Glutamatergic neuron (in vitro differentiated cells): ENCODE measurements around the gene LRRC10B. TPM values are rescaled to one million over a fixed set of nuclear protein-coding genes. Genes with fewer than 3 reads are reported as not detected.
A peak's percentile ranks its signal among the peaks of the same experiment; 100 is the strongest.

Experiments
- DNase-seq: peaks from one replicate; pipeline ENCODE4 v3.0.0; 2022
- H3K27ac Mint-ChIP-seq: one replicate; pipeline ENCODE4 v1.8.0; 2020; ENCODE audit warnings: mild to moderate bottlenecking, mixed read lengths, inconsistent platforms; ENCODE audit not compliant: unreplicated experiment
- H3K27me3 Mint-ChIP-seq: one replicate; pipeline ENCODE4 v1.8.0; 2020; ENCODE audit warnings: mild to moderate bottlenecking, moderate library complexity, mixed read lengths, inconsistent platforms; ENCODE audit not compliant: unreplicated experiment
- H3K36me3 Mint-ChIP-seq: one replicate; pipeline ENCODE4 v1.8.0; 2020; ENCODE audit warnings: mild to moderate bottlenecking, mixed read lengths, inconsistent platforms; ENCODE audit not compliant: unreplicated experiment
- H3K4me1 Mint-ChIP-seq: one replicate; pipeline ENCODE4 v1.8.0; 2020; ENCODE audit warnings: mild to moderate bottlenecking, low read depth, mixed read lengths, inconsistent platforms; ENCODE audit not compliant: unreplicated experiment
- H3K4me3 Mint-ChIP-seq: one replicate; pipeline ENCODE4 v1.8.0; 2020; ENCODE audit warnings: mild to moderate bottlenecking, mixed read lengths, inconsistent platforms; ENCODE audit not compliant: unreplicated experiment
- H3K9me3 Mint-ChIP-seq: one replicate; pipeline ENCODE4 v1.8.0; 2020; ENCODE audit warnings: mild to moderate bottlenecking, moderate library complexity, mixed read lengths, inconsistent platforms; ENCODE audit not compliant: unreplicated experiment
- total RNA-seq: library from RNA; stranded (reverse); fragmentation: NEBNext Ultra II Directional; extraction: Animal tissue kit (Norgen Biotek cat#: 25700); gene quantifications from one replicate; pipeline ENCODE4 v1.2.1, GENCODE V29; 2021; ENCODE audit not compliant: unreplicated experiment
- TF ChIP-seq, protein P1 (sequence below): fragments of 200-600 bp; sonication (generic); IDR thresholded peaks from one replicate; pipeline ENCODE4 v1.5.0; 2021; ENCODE audit not compliant: partially characterized antibody, unreplicated experiment

LRRC10B gene
- total RNA-seq, 1 donor from 2014 or later: 8.2 TPM

DNA sequence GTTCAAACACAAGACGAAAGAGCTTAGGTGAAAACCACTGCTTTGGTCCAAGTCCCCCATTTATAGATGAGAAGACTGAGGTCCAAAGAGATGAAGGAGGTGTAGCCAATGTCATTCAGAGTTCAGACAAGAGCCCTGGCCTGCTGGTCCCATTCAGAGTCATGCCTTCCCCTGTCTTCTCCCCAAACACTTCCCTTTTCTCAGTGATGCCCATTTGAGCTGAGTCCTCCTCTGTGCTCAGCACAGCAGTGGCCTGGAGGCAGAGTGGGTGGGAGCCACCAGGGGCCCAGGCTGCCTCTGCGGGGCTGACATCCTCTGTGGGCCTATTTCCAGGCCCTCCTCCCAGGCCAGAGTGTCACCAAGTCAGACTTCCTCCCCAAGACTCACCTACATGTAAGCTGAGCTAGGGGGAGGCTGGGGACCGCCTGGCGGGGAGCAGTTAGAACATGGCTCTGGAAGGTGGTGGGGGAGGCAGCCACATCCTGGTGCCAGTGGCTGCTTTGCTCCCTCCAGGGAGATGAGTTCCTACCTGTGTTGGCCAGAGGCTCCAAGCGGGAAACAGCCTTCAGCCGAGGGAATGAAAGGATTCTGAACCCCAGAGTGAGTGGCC is 22.4 kb upstream of the LRRC10B start:
- H3K27ac Mint-ChIP-seq: no peak overlapping the region
- TF ChIP-seq, protein P1, sequence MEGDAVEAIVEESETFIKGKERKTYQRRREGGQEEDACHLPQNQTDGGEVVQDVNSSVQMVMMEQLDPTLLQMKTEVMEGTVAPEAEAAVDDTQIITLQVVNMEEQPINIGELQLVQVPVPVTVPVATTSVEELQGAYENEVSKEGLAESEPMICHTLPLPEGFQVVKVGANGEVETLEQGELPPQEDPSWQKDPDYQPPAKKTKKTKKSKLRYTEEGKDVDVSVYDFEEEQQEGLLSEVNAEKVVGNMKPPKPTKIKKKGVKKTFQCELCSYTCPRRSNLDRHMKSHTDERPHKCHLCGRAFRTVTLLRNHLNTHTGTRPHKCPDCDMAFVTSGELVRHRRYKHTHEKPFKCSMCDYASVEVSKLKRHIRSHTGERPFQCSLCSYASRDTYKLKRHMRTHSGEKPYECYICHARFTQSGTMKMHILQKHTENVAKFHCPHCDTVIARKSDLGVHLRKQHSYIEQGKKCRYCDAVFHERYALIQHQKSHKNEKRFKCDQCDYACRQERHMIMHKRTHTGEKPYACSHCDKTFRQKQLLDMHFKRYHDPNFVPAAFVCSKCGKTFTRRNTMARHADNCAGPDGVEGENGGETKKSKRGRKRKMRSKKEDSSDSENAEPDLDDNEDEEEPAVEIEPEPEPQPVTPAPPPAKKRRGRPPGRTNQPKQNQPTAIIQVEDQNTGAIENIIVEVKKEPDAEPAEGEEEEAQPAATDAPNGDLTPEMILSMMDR: no peak
- DNase-seq: no peak
- peaks cover 9% of the 10 kb centered on the region for H3K9me3 Mint-ChIP-seq
- H3K36me3 Mint-ChIP-seq: no peaks in the 10 kb centered on the region
- H3K27me3 Mint-ChIP-seq: peaks cover 16% of the 10 kb centered on the region
- H3K4me3 Mint-ChIP-seq: no peak overlapping the region
- peaks cover 46% of the 10 kb centered on the region for H3K4me1 Mint-ChIP-seq

DNA sequence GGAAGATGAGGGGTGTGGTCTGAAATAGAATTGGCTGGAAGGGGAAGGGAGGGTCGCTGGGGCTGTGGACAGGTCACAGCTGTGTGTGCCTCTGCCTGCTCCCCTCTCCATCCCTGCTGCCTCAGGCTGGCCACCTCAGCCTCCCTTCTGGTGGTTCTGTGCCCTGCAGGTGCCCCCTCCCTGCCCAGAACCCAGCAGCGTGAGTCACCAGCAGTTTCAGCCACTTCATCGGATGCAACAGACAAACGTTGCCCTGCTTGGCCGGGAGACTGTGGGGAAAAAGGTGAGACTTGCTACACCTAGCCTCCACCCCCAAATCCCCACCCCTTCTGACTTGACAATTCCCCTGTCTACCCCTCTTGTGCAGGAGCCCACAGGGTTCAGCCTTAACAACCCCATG is 21.8 kb upstream of the LRRC10B start:
- H3K27me3 Mint-ChIP-seq: peaks cover 16% of the 10 kb centered on the region
- DNase-seq: no peak
- no peaks in the 10 kb centered on the region for H3K36me3 Mint-ChIP-seq

DNA sequence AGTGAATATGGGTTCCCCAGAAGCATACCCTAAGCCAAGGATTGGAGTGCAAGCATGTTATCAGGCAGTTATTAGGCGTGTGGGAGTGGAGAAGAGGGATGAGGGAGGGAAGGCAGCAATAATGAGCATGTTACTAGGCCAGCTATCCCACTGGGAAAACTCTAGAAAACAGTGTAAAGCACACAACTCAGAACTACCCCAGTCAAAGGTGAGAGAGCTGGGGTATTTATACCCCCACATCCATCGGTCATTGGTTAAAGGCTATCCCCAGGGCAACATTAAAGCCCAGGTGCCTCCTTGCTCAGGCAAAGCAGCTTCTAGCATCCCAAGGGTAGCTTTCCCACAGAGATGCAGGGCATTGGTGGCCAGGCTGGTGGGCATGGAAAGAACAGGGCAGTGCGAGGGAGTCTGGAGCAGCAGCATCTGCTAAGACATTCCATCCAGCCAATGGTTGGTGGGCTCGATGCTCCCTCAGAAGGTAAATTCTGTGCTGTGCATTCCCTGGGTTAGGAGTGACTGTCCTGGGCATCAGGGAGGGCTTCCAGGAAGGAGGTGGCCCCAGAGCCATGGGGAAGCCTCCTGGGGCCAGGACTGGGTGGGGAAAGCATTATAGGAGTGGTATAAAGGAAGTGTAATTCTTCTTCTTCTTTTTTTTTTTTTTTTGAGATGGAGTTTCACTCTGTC is 21.1 kb upstream of the LRRC10B start:
- peaks cover 20% of the 10 kb centered on the region for H3K27me3 Mint-ChIP-seq
- TF ChIP-seq, protein P1: no peak
- no peak for DNase-seq
- peaks cover 13% of the 10 kb centered on the region for H3K9me3 Mint-ChIP-seq
- H3K36me3 Mint-ChIP-seq: no peaks in the 10 kb centered on the region
- no peak overlapping the region for H3K4me3 Mint-ChIP-seq
- no peak overlapping the region for H3K27ac Mint-ChIP-seq
- peaks cover 43% of the 10 kb centered on the region for H3K4me1 Mint-ChIP-seq

More for the DNA sequence above, 21.8 kb upstream of the LRRC10B start:
- H3K4me1 Mint-ChIP-seq: peaks cover 40% of the 10 kb centered on the region
- no peak overlapping the region for H3K4me3 Mint-ChIP-seq
- H3K27ac Mint-ChIP-seq: no peak overlapping the region
- H3K9me3 Mint-ChIP-seq: peaks cover 9% of the 10 kb centered on the region
- TF ChIP-seq, protein P1: no peak

DNA sequence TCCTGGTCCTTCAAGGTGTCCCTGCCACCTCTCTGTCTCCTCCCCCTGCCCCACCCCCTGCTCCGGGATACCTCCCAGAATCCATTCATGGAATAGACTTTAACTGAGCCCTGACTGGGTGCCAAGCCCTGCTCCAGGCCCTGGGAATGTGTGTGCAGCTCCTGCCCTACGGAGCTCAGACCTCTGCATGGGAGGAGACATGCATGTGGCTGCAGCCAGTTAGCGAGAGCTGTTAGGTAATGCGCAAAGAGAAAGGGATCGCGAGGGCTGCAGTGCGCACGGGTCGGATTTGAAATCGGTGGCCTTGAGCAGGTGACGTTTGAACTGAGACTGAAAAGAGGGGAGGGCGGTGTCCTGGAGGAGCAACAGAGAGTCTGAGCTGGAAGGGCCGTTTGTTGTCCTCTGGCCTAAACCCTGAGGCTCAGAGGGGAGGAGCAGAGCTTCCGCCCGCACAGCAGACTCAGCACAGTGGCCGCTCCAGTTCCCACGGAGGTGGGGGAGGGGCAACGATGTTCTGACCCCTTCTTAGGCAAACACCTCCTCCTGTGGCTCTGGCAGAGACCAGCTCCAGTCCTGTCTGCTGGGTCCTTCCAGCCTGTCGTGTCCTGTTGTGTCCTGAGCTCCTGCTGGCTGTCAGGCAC is 19.8 kb upstream of the LRRC10B start:
- peak overlapping the region; percentile 96 for H3K27ac Mint-ChIP-seq
- peaks cover 46% of the 10 kb centered on the region for H3K4me1 Mint-ChIP-seq
- peaks cover 13% of the 10 kb centered on the region for H3K9me3 Mint-ChIP-seq
- TF ChIP-seq, protein P1: no peak
- H3K27me3 Mint-ChIP-seq: peaks cover 20% of the 10 kb centered on the region
- DNase-seq: peak; percentile 77
- peak overlapping the region; percentile 81 for H3K4me3 Mint-ChIP-seq
- no peaks in the 10 kb centered on the region for H3K36me3 Mint-ChIP-seq
